HG02870 (cell line): ENCODE results near the gene SRCAP.
"Not testable (repeated sequence)": the region's sequence is repeated elsewhere in the genome, so short reads cannot be mapped to it uniquely, and the experiment has no call there.

ENCODE experiments used
- ATAC-seq: cut with Tn5 transposase; IDR thresholded peaks from one replicate; pipeline ENCODE4 v1.9.1; 2021; ENCODE audit warnings: mild to moderate bottlenecking, moderate library complexity; ENCODE audit not compliant: unreplicated experiment

The SRCAP gene

DNA sequence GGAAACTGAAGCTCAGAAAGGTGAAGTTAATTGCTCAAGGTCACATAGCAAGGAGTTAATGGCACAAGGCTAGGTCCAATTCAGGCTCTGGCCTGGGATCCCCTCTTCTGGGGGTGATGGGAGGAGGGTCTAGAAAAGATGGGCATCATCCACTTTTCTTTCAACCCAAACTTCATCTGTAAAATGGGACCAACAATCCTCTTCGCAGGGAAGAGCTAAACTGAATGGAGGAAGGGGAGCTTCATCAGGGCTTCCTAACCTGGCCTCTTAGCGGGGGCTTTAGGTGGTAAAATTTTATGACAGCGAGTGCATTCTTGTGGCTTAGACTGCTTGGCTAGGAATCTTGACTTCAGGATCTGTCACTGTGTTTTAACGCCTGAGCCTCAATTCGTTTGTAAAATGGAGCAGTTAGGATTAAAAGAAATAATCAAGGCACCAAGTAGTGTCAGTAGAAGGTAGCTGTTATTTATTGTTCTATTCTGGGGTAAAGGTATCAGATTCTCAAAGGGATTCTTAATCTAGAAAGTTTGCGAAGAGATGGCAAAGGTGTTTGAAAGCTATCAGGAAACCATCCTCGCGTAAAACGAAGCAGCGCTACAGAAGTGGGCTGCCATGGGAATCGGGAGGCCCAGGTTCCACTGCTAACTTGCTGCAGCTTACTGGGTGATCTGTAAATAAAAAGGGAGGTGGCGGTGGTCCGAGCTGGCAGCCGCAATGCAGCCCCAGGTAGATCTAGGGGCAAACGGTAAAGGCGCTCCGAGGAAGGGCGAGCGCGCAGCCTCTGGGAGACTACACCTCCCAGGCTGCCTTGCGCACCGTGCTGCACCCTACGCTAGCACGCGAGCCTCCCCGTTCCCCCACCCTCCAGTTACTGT, 1.5 kb upstream of the SRCAP start:
- ATAC-seq: peak; percentile 89

- peak; percentile 57 for ATAC-seq
Observed at GRCh38 chr16:30698139-30698815, 694 bp upstream of the SRCAP start.

- ATAC-seq: no peak
Observed at GRCh38 chr16:30699615-30700099, 686 bp downstream of the SRCAP start.

GRCh38 chr16:30700491-30700890, 1.5 kb downstream of the SRCAP start:
- ATAC-seq: no peak

GRCh38 chr16:30700971-30701370, 2.0 kb downstream of the SRCAP start:
- ATAC-seq: no peak

DNA sequence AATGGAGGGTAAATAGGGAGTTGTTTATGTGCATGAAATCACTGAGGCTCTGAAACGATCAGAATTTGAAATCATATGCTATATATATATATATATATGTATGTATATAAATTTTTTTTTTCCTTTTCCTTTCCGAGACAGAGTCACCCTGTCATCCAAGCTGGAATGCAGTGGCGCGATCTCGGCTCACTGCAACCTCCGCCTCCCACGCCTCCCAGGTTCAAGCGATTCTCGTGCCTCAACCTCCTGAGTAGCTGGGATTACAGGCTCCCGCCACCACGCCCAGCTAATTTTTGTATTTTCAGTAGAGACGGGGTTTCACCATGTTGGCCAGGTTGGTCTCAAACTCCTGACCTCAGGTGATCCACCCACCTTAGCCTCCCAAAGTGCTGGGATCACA, 4.1 kb downstream of the SRCAP start:
- ATAC-seq: not testable (repeated sequence)

DNA sequence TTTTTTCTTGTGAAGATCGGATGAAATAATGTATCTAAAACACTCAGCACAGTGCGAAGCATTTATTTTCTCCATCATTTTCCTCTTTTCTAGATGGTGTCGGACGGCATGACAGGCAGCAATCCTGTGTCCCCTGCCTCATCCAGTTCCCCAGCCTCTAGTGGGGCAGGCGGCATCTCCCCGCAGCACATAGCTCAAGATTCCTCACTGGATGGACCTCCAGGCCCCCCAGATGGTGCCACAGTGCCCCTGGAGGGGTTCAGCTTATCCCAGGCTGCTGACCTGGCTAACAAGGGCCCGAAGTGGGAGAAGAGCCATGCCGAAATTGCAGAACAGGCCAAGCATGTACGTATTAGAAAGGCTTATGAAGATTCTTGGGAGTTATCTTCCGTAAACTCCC, 5.0 kb downstream of the SRCAP start:
- no peak for ATAC-seq

- ATAC-seq: no peak
Observed at GRCh38 chr16:30706046-30706445, 7.1 kb downstream of the SRCAP start.

GRCh38 chr16:30710971-30711370, 12.0 kb downstream of the SRCAP start:
- ATAC-seq: no peak

DNA sequence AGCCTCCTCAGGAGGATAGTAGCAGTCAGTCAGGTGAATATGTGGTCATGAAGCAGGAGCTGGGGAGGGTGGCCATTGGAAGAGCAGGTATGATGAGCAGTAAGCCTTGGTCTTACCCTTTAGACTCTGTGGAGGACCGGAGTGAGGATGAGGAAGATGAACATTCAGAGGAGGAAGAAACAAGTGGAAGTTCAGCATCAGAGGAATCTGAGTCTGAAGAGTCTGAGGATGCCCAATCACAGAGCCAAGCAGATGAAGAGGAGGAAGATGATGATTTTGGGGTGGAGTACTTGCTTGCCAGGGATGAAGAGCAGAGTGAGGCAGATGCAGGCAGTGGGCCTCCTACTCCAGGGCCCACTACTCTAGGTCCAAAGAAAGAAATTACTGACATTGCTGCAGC, 12.7 kb downstream of the SRCAP start:
- no peak for ATAC-seq

- ATAC-seq: no peak
Observed at GRCh38 chr16:30715750-30716445, 16.9 kb downstream of the SRCAP start.

GRCh38 chr16:30720086-30720485, 21.1 kb downstream of the SRCAP start:
- ATAC-seq: no peak

DNA sequence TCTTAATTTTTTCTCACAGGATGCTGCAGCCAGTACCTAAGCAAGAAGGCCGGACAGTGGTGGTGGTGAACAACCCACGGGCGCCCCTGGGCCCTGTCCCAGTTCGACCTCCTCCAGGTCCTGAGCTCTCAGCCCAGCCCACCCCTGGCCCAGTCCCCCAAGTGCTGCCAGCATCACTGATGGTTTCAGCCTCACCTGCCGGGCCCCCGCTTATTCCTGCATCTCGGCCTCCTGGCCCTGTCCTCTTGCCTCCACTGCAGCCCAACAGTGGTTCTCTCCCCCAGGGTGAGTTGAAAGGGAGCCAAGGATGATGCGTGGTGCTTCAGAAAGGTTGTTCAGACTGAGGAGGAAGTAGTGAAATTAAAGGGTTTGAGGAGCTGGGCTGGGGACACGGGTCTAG, 21.7 kb downstream of the SRCAP start:
- ATAC-seq: no peak

- ATAC-seq: no peak
Observed at GRCh38 chr16:30721167-30721566, 22.2 kb downstream of the SRCAP start.

DNA sequence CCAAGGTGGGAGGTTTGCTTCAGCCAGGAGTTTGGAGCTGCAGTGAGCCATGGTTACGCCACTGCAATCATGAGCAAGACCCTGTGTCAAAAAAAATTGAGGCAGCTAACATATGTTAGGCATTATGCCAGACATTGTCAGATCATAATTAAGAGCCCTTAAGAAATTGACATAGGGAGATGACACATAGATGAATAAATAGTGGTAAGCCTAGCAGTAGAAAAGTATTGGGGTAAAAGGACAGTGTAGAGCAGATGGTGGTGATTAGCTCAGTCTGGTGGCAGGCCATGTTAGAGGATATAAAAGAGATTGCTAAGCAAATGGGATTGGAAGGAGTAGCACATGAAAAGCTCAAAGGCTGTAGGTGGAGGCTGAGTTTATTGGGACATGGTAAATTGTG, 22.6 kb downstream of the SRCAP start:
- no peak for ATAC-seq

DNA sequence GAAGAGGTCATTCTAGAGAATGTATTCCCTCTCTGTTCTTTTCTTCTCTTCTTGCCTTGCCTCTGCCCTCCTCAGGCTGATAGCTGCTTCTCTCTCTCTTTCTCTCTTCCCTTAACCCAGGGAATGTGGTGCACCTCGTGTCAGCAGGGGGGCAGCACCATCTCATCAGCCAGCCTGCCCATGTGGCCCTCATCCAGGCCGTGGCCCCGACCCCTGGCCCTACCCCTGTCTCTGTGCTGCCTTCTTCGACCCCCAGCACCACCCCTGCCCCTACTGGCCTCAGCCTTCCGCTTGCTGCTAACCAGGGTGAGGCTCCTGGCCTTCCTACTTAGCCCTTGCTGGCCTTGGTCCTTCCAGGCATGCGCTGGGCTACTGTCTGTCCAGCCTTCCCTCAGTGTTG, 23.5 kb downstream of the SRCAP start:
- ATAC-seq: no peak

- ATAC-seq: no peak
Observed at GRCh38 chr16:30722916-30723315, 23.9 kb downstream of the SRCAP start.

DNA sequence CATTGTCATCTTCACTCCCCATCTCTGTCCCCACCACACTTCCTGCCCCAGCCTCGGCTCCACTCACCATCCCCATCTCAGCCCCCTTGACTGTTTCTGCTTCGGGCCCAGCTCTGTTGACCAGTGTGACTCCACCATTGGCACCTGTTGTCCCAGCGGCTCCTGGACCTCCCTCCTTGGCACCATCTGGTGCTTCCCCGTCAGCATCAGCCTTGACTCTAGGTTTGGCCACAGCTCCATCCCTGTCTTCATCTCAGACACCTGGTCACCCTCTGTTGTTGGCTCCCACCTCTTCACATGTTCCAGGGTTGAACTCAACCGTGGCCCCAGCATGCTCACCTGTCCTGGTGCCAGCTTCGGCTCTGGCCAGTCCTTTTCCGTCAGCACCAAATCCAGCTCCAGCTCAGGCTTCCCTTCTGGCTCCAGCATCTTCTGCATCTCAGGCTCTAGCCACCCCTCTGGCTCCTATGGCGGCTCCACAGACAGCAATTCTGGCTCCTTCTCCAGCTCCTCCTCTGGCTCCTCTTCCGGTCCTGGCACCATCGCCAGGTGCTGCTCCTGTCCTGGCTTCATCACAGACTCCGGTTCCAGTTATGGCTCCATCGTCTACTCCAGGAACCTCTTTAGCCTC, 24.9 kb downstream of the SRCAP start:
- no peak for ATAC-seq

GRCh38 chr16:30724641-30725417, 25.9 kb downstream of the SRCAP start:
- no peak for ATAC-seq

- ATAC-seq: no peak
Observed at GRCh38 chr16:30725418-30725792, 26.4 kb downstream of the SRCAP start.
